ENCODE measurements around the gene MLN. TPM values are rescaled to one million over a fixed set of nuclear protein-coding genes. Genes with fewer than 3 reads are reported as not detected.

Gene MLN
- total and polyA plus RNA-seq, 2 donors (not counting 1 experiment from before 2014, with no cell fraction given), result not detected

DNA sequence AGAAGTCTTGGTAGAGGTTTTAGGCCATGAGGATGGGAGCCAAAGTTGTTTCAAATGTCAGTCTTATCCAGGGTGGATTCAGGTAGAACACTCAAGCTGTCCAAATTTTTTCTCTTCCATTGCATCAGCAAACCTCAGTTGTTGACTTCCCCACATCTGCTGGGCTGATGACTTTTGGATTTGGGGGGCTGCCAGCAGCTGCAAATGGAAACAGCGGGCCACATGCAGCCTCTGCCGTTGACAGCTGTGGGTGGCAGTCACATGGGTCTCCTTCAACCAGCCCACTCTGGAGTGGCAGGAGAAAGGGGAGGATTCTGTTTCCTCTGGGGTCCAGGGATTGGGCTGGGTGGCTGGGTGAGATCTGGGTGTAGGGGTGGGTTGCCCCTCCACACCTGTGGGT, 5.8 kb upstream of the MLN start:
- CTCF ChIA-PET, result no interaction called here
- DNase-seq, result no peak
- H3K27me3 ChIP-seq (replicated peaks in 1 of 4; ENCODE audit: control extremely low read depth in 1 of 4, control insufficient read depth in 3 of 4, insufficient read depth in 4 of 4, low read length in 3 of 4), result peaks cover 0 to 75% (median 11%) of the 10 kb centered on the region in 4 experiments
- no peak overlapping the region for H3K9ac ChIP-seq (ENCODE audit: low read length)
- Mint-ChIP-seq H3K27me3 (peaks cover 69% of the 10 kb centered on the region), H3K27ac (no peak overlapping the region), H3K4me3 (no peak overlapping the region), H3K9me3 (ENCODE audit: insufficient read depth) (no peaks in the 10 kb centered on the region), H3K4me1 (peaks cover 9% of the 10 kb centered on the region)
- no peak overlapping the region for H3K4me2 ChIP-seq (replicated peaks; ENCODE audit: low read depth, low read length, poor library complexity, severe bottlenecking)
- no peaks in the 10 kb centered on the region for H4K20me1 ChIP-seq (ENCODE audit: control insufficient read depth, insufficient read depth, low read length, poor library complexity, severe bottlenecking)
- H3K9me3 ChIP-seq (ENCODE audit: control extremely low read depth in 1 of 3, control insufficient read depth in 2 of 3, insufficient read depth in 1 of 3, low read length in 2 of 3), result peaks cover 0 to 8% (median 0%) of the 10 kb centered on the region in 3 donors
- 22% methylated on average over 2 of the region's 2 CpGs for WGBS (ENCODE audit: insufficient coverage)
- H3K4me1 ChIP-seq (ENCODE audit: control insufficient read depth in 2 of 2, insufficient read depth in 2 of 2, low read length in 2 of 2), result peaks cover 10% of the 10 kb centered on the region in 2 donors
- ATAC-seq (ENCODE audit: low read depth), result no peak
- POLR2A ChIA-PET, result no interaction called here
- no peak overlapping the region for H3K27ac ChIP-seq (ENCODE audit: low read length in 2 of 2)
- intact Hi-C loops (cut with micrococcal nuclease), result no loop called here
- no peaks in the 10 kb centered on the region for H3K79me2 ChIP-seq (ENCODE audit: control insufficient read depth, insufficient read depth, low read length)
- no peak for TF ChIP-seq CTCF (IDR thresholded peaks at IDR 0.05)
- TF ChIP-seq EZH2 (IDR thresholded peaks at IDR 0.05; ENCODE audit: borderline replicate concordance, insufficient read depth, low read depth, low read length, poor library complexity, severe bottlenecking), result no peak
- no peak overlapping the region for H2AFZ ChIP-seq (ENCODE audit: insufficient read depth, low read depth, low read length, poor library complexity, severe bottlenecking)
- no peaks in the 10 kb centered on the region for H3K36me3 ChIP-seq (replicated peaks in 1 of 2; ENCODE audit: control extremely low read depth in 1 of 2, control insufficient read depth in 1 of 2, extremely low read depth in 1 of 2, insufficient read depth in 2 of 2, low read length in 1 of 2)
- H3K4me3 ChIP-seq (ENCODE audit: control extremely low read depth in 1 of 5, extremely low read depth in 1 of 5, insufficient read depth in 1 of 5, low read depth in 2 of 5, low read length in 4 of 5), result no peak overlapping the region

- WGBS (ENCODE audit: insufficient coverage), result 61% methylated on average over 5 of the region's 8 CpGs
- DNase-seq (no peak), ATAC-seq (ENCODE audit: low read depth) (no peak)
- peaks cover 72% of the 10 kb centered on the region for H3K27me3 Mint-ChIP-seq
- no peak overlapping the region for H2AFZ ChIP-seq (ENCODE audit: insufficient read depth, low read depth, low read length, poor library complexity, severe bottlenecking)
- H3K9ac ChIP-seq (ENCODE audit: low read length), result no peak overlapping the region
- peaks cover 10% of the 10 kb centered on the region in 2 donors for H3K4me1 ChIP-seq (ENCODE audit: control insufficient read depth in 2 of 2, insufficient read depth in 2 of 2, low read length in 2 of 2)
- H4K20me1 ChIP-seq (ENCODE audit: control insufficient read depth, insufficient read depth, low read length, poor library complexity, severe bottlenecking), result no peaks in the 10 kb centered on the region
- H3K4me1 Mint-ChIP-seq, result peaks cover 9% of the 10 kb centered on the region
- H3K4me2 ChIP-seq (replicated peaks; ENCODE audit: low read depth, low read length, poor library complexity, severe bottlenecking), result no peak overlapping the region
- ChIA-PET POLR2A (no interaction called here), CTCF (interaction anchor here (1.5 kb wide), 1 partner anchor 219 kb away, joined by 3 read pairs; no protein-coding TSS in a partner anchor)
- H3K27ac Mint-ChIP-seq, result no peak overlapping the region
- no peaks in the 10 kb centered on the region for H3K79me2 ChIP-seq (ENCODE audit: control insufficient read depth, insufficient read depth, low read length)
- H3K4me3 ChIP-seq (ENCODE audit: control extremely low read depth in 1 of 5, extremely low read depth in 1 of 5, insufficient read depth in 1 of 5, low read depth in 2 of 5, low read length in 4 of 5), result no peak overlapping the region
- no peaks in the 10 kb centered on the region for H3K9me3 Mint-ChIP-seq (ENCODE audit: insufficient read depth)
- TF ChIP-seq CTCF (IDR thresholded peaks at IDR 0.05), result no peak
- TF ChIP-seq EZH2 (IDR thresholded peaks at IDR 0.05; ENCODE audit: borderline replicate concordance, insufficient read depth, low read depth, low read length, poor library complexity, severe bottlenecking), result no peak
- peaks cover 0 to 72% (median 11%) of the 10 kb centered on the region in 4 experiments for H3K27me3 ChIP-seq (replicated peaks in 1 of 4; ENCODE audit: control extremely low read depth in 1 of 4, control insufficient read depth in 3 of 4, insufficient read depth in 4 of 4, low read length in 3 of 4)
- no peaks in the 10 kb centered on the region for H3K36me3 ChIP-seq (replicated peaks in 1 of 2; ENCODE audit: control extremely low read depth in 1 of 2, control insufficient read depth in 1 of 2, extremely low read depth in 1 of 2, insufficient read depth in 2 of 2, low read length in 1 of 2)
- intact Hi-C loops (cut with micrococcal nuclease), result no loop called here
- H3K9me3 ChIP-seq (ENCODE audit: control extremely low read depth in 1 of 3, control insufficient read depth in 2 of 3, insufficient read depth in 1 of 3, low read length in 2 of 3), result peaks cover 0 to 8% (median 0%) of the 10 kb centered on the region in 3 donors
- H3K4me3 Mint-ChIP-seq, result no peak overlapping the region
- no peak overlapping the region for H3K27ac ChIP-seq (ENCODE audit: low read length in 2 of 2)
Observed at GRCh38 chr6:33808641-33809180, 4.9 kb upstream of the MLN start.

All from B cell (primary cell).